ENCODE measurements around the gene TMEM256.
"Not testable (repeated sequence)": the region's sequence is repeated elsewhere in the genome, so short reads cannot be mapped to it uniquely, and the experiment has no call there.

Gene TMEM256

GRCh38 chr17:7367918-7368598 is 35.8 kb downstream of the TMEM256 start:
- no peak for ATAC-seq
- TF ChIP-seq ZC3H10 (CRISPR knock-in tag; IDR thresholded peaks at IDR 0.05) (no peak), CSRNP3 (CRISPR knock-in tag; IDR thresholded peaks at IDR 0.05) (no peak), CREB5 (CRISPR knock-in tag; IDR thresholded peaks at IDR 0.05; ENCODE audit: low read depth) (no peak), SNAI2 (CRISPR knock-in tag; IDR thresholded peaks at IDR 0.05) (no peak), OSR1 (CRISPR knock-in tag; IDR thresholded peaks at IDR 0.05) (no peak), RARB (CRISPR knock-in tag; IDR thresholded peaks at IDR 0.05) (no peak), GLIS3 (CRISPR knock-in tag; IDR thresholded peaks at IDR 0.05) (no peak), ZNF8 (CRISPR knock-in tag; IDR thresholded peaks at IDR 0.05) (no peak), ZNF565 (CRISPR knock-in tag; conservative IDR thresholded peaks at IDR 0.05; ENCODE audit: low read depth) (no peak), TCF4 (CRISPR knock-in tag; IDR thresholded peaks at IDR 0.05; ENCODE audit: borderline replicate concordance) (no peak), BACH2 (CRISPR knock-in tag; IDR thresholded peaks at IDR 0.05; ENCODE audit: borderline replicate concordance) (no peak), ZFP30 (CRISPR knock-in tag; IDR thresholded peaks at IDR 0.05) (no peak)

GRCh38 chr17:7367083-7367482 is 36.8 kb downstream of the TMEM256 start:
- TF ChIP-seq TCF4 (CRISPR knock-in tag; IDR thresholded peaks at IDR 0.05; ENCODE audit: borderline replicate concordance) (no peak), ARNTL (CRISPR knock-in tag; IDR thresholded peaks at IDR 0.05; ENCODE audit: borderline replicate concordance, low read depth) (no peak)
- ATAC-seq, result no peak

GRCh38 chr17:7365963-7366362 is 37.9 kb downstream of the TMEM256 start:
- ATAC-seq, result not testable (repeated sequence)

- TF ChIP-seq ZNF565 (CRISPR knock-in tag; conservative IDR thresholded peaks at IDR 0.05; ENCODE audit: low read depth) (no peak), SNAI2 (CRISPR knock-in tag; IDR thresholded peaks at IDR 0.05) (no peak), ZNF8 (CRISPR knock-in tag; IDR thresholded peaks at IDR 0.05) (no peak), CSDC2 (CRISPR knock-in tag; IDR thresholded peaks at IDR 0.05) (no peak), CSRNP3 (CRISPR knock-in tag; IDR thresholded peaks at IDR 0.05) (no peak), TSHZ2 (CRISPR knock-in tag; IDR thresholded peaks at IDR 0.05) (no peak), ESRRG (CRISPR knock-in tag; IDR thresholded peaks at IDR 0.05) (no peak), ISL1 (CRISPR knock-in tag; IDR thresholded peaks at IDR 0.05) (no peak), ZFP30 (CRISPR knock-in tag; IDR thresholded peaks at IDR 0.05) (no peak), RARB (CRISPR knock-in tag; IDR thresholded peaks at IDR 0.05) (no peak), CREB5 (CRISPR knock-in tag; IDR thresholded peaks at IDR 0.05; ENCODE audit: low read depth) (no peak), TCF4 (CRISPR knock-in tag; IDR thresholded peaks at IDR 0.05; ENCODE audit: borderline replicate concordance) (no peak), BACH2 (CRISPR knock-in tag; IDR thresholded peaks at IDR 0.05; ENCODE audit: borderline replicate concordance) (no peak), ZFP3 (CRISPR knock-in tag; IDR thresholded peaks at IDR 0.05) (no peak), ZC3H10 (CRISPR knock-in tag; IDR thresholded peaks at IDR 0.05) (no peak), PPARA (CRISPR knock-in tag; IDR thresholded peaks at IDR 0.05; ENCODE audit: borderline replicate concordance) (no peak), PATZ1 (CRISPR knock-in tag; IDR thresholded peaks at IDR 0.05; ENCODE audit: borderline replicate concordance) (no peak), OSR1 (CRISPR knock-in tag; IDR thresholded peaks at IDR 0.05) (no peak), ARNTL (CRISPR knock-in tag; IDR thresholded peaks at IDR 0.05; ENCODE audit: borderline replicate concordance, low read depth) (no peak)
- ATAC-seq, result no peak
Observed at GRCh38 chr17:7363311-7363710, 40.6 kb downstream of the TMEM256 start.
